Smooth muscle cell (in vitro differentiated cells): ENCODE data around the gene SCART1. TPM values are rescaled to one million over a fixed set of nuclear protein-coding genes. Genes with fewer than 3 reads are reported as not detected.
"Not testable (repeated sequence)": the region's sequence is repeated elsewhere in the genome, so short reads cannot be mapped to it uniquely, and the experiment has no call there.

Experiments used
- DNase-seq: peaks from one replicate; lab custom pipeline; 2025; ENCODE audit not compliant: unreplicated experiment; lab: John Stamatoyannopoulos, UW
- H2AFZ ChIP-seq: fragments of 200-600 bp; sonication (generic); 2 replicates; pipeline ENCODE4 v1.6.0; 2016; ENCODE audit warnings: antibody characterized with exemption, low read depth, mild to moderate bottlenecking
- H3F3A ChIP-seq: fragments of 200-600 bp; sonication (generic); 2 replicates; pipeline ENCODE4 v1.6.0; 2017; ENCODE audit warnings: antibody characterized with exemption, low read depth
- H3K27ac ChIP-seq: fragments of 200-600 bp; sonication (generic); 2 replicates; pipeline ENCODE4 v1.5.1; 2016; ENCODE audit warnings: low read depth, mild to moderate bottlenecking
- H3K27me3 ChIP-seq: fragments of 200-600 bp; sonication (generic); 2 replicates; pipeline ENCODE4 v1.6.1; 2016; ENCODE audit warnings: low read depth, mild to moderate bottlenecking
- H3K36me3 ChIP-seq: fragments of 200-600 bp; sonication (generic); 2 replicates; pipeline ENCODE4 v1.5.1; 2016; ENCODE audit warnings: low read depth
- H3K4me1 ChIP-seq: fragments of 200-600 bp; sonication (generic); 2 replicates; pipeline ENCODE4 v1.5.1; 2016; ENCODE audit warnings: low read depth
- H3K4me2 ChIP-seq: fragments of 200-600 bp; sonication (generic); 2 replicates; pipeline ENCODE4 v1.6.0; 2016; ENCODE audit warnings: mild to moderate bottlenecking
- H3K4me3 ChIP-seq: fragments of 200-600 bp; sonication (generic); 2 replicates; pipeline ENCODE4 v1.5.1; 2016; ENCODE audit warnings: mild to moderate bottlenecking
- H3K79me2 ChIP-seq: fragments of 200-600 bp; sonication (generic); 2 replicates; pipeline ENCODE4 v1.6.0; 2016; ENCODE audit warnings: low read depth, mild to moderate bottlenecking
- H3K9ac ChIP-seq: fragments of 200-600 bp; sonication (generic); 2 replicates; pipeline ENCODE4 v1.6.0; 2016; ENCODE audit warnings: low read depth
- H3K9me3 ChIP-seq: fragments of 200-600 bp; sonication (generic); replicated peaks from 2 replicates; pipeline ENCODE4 v1.5.1; 2016; ENCODE audit warnings: low read depth
- H4K20me1 ChIP-seq: fragments of 200-600 bp; sonication (generic); 2 replicates; pipeline ENCODE4 v1.6.0; 2016; ENCODE audit warnings: low read depth
- CTCF ChIP-seq: fragments of 200-600 bp; sonication (generic); IDR thresholded peaks from 2 replicates; pipeline ENCODE4 v1.5.1; 2017; ENCODE audit warnings: borderline replicate concordance, mild to moderate bottlenecking, antibody characterized with exemption; ENCODE audit not compliant: insufficient read depth, poor library complexity, severe bottlenecking
- WGBS: methylation state at CpG from one replicate; pipeline ENCODE4 v1.1.7; 2016; ENCODE audit warnings: low lambda C conversion rate; 5-methylcytosine and 5-hydroxymethylcytosine counted together
- polyA plus RNA-seq: library from polyadenylated mRNA; unstranded; fragments of >200 nt; fragmentation: Nextera tagmentation; extraction: Ambion mirVana; gene quantifications from 2 replicates; pipeline ENCODE4 v1.2.1, GENCODE V29; 2016
- total RNA-seq: library from RNA; depleted of rRNA; stranded (reverse); fragments of >200 nt; gene quantifications from 2 replicates; pipeline ENCODE4 v1.2.3, GENCODE V29; 2014

SCART1 gene
- total and polyA plus RNA-seq, 2 experiments from 2014 or later, result 0.45 to 2.2 TPM

GRCh38 chr10:133411523-133412380 lies 42.0 kb upstream of the SCART1 start:
- Histone ChIP-seq H3K79me2 (peaks cover 61% of the 10 kb centered on the region), H3K4me1 (no peaks in the 10 kb centered on the region), H3K36me3 (peaks cover 56% of the 10 kb centered on the region), H4K20me1 (peaks cover 3% of the 10 kb centered on the region), H2AFZ (no peak overlapping the region), H3K27me3 (no peaks in the 10 kb centered on the region), H3K27ac (no peak overlapping the region), H3F3A (no peaks in the 10 kb centered on the region), H3K9me3 (peaks cover 21% of the 10 kb centered on the region), H3K4me3 (no peak overlapping the region), H3K9ac (no peak overlapping the region), H3K4me2 (no peak overlapping the region)
- WGBS, result 95% methylated on average over 7 of the region's 7 CpGs
- no peak for DNase-seq
- TF ChIP-seq CTCF, result no peak

- H4K20me1 ChIP-seq, result peaks cover 3% of the 10 kb centered on the region
- H3K27ac ChIP-seq, result no peak overlapping the region
- DNase-seq, result no peak
- no peaks in the 10 kb centered on the region for H3F3A ChIP-seq
- no peaks in the 10 kb centered on the region for H3K4me1 ChIP-seq
- H3K27me3 ChIP-seq, result no peaks in the 10 kb centered on the region
- no peak overlapping the region for H3K4me2 ChIP-seq
- no peak for TF ChIP-seq CTCF
- H3K9me3 ChIP-seq, result peaks cover 21% of the 10 kb centered on the region
- peaks cover 55% of the 10 kb centered on the region for H3K79me2 ChIP-seq
- no peak overlapping the region for H2AFZ ChIP-seq
- no peak overlapping the region for H3K9ac ChIP-seq
- no peak overlapping the region for H3K4me3 ChIP-seq
- peaks cover 50% of the 10 kb centered on the region for H3K36me3 ChIP-seq
These were observed 41.4 kb upstream of the SCART1 start for GRCh38 chr10:133412381-133412711.

- WGBS, result 95% methylated on average over 14 of the region's 23 CpGs
- not testable (repeated sequence) for H3K27me3 ChIP-seq, H3K27ac ChIP-seq, H3F3A ChIP-seq, H3K4me3 ChIP-seq, H3K4me2 ChIP-seq, H4K20me1 ChIP-seq, H3K4me1 ChIP-seq, H2AFZ ChIP-seq, H3K9ac ChIP-seq, DNase-seq
- H3K36me3 ChIP-seq, result peaks cover 33% of the 10 kb centered on the region
- H3K9me3 ChIP-seq, result peaks cover 19% of the 10 kb centered on the region
- H3K79me2 ChIP-seq, result peaks cover 35% of the 10 kb centered on the region
These were observed 39.3 kb upstream of the SCART1 start for GRCh38 chr10:133414401-133414800.

GRCh38 chr10:133415752-133416151 lies 38.0 kb upstream of the SCART1 start:
- TF ChIP-seq CTCF, result no peak
- Histone ChIP-seq H3K9me3 (peaks cover 15% of the 10 kb centered on the region), H3K4me1 (no peaks in the 10 kb centered on the region), H3K27me3 (no peaks in the 10 kb centered on the region), H3F3A (no peaks in the 10 kb centered on the region), H3K9ac (no peak overlapping the region), H3K36me3 (peaks cover 20% of the 10 kb centered on the region), H2AFZ (no peak overlapping the region), H3K27ac (no peak overlapping the region), H3K79me2 (peaks cover 21% of the 10 kb centered on the region), H3K4me3 (no peak overlapping the region), H3K4me2 (no peak overlapping the region), H4K20me1 (peaks cover 12% of the 10 kb centered on the region)
- WGBS, result 96% methylated on average over 25 of the region's 25 CpGs
- DNase-seq, result no peak
